ENCODE results near the gene PABPC4L.

PABPC4L gene

DNA sequence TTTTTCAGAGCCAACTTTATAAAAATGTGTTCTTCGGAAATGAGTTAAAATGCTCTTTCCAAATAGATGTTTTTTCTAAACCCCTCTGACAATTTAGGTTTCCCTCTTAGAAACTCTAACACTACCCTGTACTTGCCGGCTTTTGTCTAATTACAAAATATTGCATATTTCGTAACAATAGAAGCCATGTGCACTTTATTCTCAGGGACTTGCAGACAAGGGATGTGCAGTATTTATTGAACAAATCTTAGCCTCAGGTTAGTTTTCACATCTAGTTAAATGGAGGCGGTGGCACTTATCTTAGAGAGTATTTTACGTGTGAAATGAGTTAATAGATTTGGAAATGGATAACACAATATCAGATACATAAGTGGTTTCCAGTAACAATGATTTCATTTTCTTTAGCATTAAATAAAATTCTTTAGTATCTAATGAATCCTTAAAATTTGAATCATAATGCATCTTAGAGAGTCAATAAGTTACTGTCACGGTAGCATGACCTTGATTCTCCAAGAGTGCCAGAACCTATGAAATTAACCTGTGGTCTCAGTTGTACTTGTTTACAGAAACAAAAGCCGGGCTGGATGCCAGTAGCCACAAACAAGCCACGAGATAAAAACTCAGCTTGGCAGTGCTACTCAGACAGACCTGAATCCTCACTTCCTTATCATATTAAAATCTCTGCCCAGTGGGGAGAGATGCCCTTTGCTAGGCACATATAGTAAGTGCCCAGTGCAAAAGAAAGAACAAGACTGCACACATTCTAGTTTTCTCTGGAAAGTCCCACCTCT lies 772 bp upstream of the PABPC4L start:
- no peak overlapping the region for H3K4me3 ChIP-seq (ENCODE audit: low read depth, low read length)
- TF ChIP-seq, protein P1, sequence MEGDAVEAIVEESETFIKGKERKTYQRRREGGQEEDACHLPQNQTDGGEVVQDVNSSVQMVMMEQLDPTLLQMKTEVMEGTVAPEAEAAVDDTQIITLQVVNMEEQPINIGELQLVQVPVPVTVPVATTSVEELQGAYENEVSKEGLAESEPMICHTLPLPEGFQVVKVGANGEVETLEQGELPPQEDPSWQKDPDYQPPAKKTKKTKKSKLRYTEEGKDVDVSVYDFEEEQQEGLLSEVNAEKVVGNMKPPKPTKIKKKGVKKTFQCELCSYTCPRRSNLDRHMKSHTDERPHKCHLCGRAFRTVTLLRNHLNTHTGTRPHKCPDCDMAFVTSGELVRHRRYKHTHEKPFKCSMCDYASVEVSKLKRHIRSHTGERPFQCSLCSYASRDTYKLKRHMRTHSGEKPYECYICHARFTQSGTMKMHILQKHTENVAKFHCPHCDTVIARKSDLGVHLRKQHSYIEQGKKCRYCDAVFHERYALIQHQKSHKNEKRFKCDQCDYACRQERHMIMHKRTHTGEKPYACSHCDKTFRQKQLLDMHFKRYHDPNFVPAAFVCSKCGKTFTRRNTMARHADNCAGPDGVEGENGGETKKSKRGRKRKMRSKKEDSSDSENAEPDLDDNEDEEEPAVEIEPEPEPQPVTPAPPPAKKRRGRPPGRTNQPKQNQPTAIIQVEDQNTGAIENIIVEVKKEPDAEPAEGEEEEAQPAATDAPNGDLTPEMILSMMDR (IDR thresholded peaks at IDR 0.05; ENCODE audit: low read depth, low read length): no peak

DNA sequence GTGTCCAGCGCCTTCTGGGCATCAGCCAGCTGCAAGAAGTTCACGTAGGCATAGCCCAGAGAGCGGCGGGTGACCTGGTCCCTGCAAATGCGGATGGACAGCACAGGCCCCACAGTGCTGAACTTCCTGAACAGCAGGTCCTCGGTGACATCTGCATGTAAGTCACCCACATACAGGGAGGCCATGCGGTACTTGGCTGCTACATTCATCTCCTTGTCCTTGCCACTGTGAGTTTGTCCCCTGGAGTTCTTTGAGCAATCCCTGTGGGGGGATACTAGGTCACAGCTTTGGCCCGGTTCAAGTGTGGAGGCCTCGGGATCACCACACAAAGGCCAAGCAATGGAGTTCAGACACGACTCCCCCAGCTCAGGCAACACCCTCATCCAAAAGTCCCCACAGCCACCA lies 776 bp downstream of the PABPC4L start:
- TF ChIP-seq, protein P1 (IDR thresholded peaks at IDR 0.05; ENCODE audit: low read depth, low read length): no peak
- no peak overlapping the region for H3K4me3 ChIP-seq (ENCODE audit: low read depth, low read length)

DNA sequence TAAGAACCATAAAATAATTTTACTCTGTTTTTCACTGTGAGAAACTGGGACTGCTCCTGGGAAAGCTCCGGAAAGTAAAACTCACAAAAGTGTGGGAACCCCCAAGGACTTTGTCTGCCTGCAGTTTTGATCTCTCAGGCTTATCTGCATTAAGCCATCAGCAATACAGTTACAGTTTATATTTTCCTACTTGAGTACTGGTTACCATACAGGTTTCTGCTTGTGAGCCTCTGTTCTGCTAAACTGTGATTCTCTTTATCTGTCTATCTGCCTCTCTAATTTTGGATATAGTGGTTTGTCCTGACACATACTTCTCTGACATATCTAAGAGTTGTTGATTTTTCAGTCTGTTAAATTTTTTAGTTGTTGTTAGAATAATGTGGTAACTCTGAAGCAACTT lies 11.6 kb downstream of the PABPC4L start:
- no peak overlapping the region for H3K4me3 ChIP-seq (ENCODE audit: low read depth, low read length)
- TF ChIP-seq, protein P1 (IDR thresholded peaks at IDR 0.05; ENCODE audit: low read depth, low read length): no peak

DNA sequence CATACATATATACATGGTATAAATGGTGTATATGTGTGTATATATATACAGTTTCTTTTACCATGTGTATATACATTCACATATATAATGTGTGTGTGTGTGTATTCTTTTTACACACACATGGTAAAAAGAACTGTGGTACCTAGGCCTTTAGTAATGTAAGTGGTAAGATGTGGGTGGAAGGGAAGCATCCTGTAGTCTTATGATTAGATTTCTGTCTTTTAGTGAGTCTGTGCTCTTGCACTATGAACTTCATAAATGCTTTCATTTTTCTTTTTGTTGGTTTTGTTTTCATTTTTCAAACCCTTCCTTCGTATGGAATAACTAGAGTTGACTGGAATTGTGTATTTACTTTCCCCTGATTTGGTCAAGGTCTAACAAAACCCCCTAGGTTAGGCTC lies 12.1 kb downstream of the PABPC4L start:
- TF ChIP-seq, protein P1 (IDR thresholded peaks at IDR 0.05; ENCODE audit: low read depth, low read length): no peak

DNA sequence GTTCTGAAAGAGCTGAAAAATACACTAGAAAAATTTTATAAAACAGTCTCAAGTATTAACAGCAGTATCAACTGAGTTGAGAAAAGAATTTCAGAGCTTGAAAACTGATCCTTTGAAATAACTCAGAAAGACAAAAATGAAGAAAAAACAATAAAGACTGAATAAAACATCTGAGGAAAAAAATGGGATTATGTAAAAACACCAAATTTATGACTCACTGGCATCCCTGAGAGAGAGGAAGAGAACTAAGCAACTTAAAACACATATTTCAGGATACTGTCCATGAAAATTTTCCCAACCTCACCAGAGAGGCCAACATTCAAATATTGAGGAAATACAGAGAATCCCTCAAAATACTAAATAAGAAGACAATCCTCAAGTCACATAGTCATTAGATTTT lies 22.9 kb downstream of the PABPC4L start:
- no peak overlapping the region for H3K4me3 ChIP-seq (ENCODE audit: low read depth, low read length)
- TF ChIP-seq, protein P1 (IDR thresholded peaks at IDR 0.05; ENCODE audit: low read depth, low read length): no peak

More for the DNA sequence above, 12.1 kb downstream of the PABPC4L start:
- H3K4me3 ChIP-seq (ENCODE audit: low read depth, low read length): no peak overlapping the region

DNA sequence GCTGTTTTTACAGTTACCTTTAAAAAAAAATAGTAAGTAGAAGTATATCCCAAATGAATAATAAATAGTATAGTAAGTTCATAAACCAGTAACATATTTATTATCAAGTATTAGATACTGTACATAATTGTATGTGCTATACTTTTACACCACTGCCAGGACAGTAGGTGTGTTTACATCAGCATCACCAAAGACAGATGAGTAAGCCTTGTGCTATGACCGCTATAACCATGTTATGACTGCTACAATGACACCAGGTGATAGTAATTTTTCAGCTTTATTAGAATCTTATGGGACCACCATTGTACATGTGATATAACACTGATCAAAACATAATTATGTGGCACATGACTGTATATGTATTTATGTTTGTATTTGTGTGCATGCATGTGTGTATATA lies 27.3 kb downstream of the PABPC4L start:
- TF ChIP-seq, protein P1 (IDR thresholded peaks at IDR 0.05; ENCODE audit: low read depth, low read length): no peak
- H3K4me3 ChIP-seq (ENCODE audit: low read depth, low read length): no peak overlapping the region

DNA sequence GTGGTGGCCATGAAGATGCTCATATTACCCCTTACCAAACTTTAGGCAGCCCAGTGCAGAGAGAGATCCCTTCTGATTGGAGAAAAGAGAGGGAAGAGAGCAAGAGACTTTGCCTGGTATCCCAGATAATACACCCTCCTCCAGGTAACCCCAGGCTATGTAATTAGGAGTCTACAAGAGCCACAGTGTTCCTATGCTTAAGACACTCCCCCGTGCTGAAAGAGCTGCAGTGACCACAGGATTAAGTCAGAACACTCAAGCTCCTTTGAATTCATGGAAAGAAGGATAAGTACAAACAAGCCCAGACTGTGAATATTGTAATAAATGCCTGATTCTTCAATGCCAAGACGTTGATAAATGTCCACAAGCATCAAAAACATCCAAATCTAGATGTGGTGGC lies 41.4 kb downstream of the PABPC4L start:
- no peak overlapping the region for H3K4me3 ChIP-seq (ENCODE audit: low read depth, low read length)
- TF ChIP-seq, protein P1 (IDR thresholded peaks at IDR 0.05; ENCODE audit: low read depth, low read length): no peak
